Epithelial cell of esophagus (primary cell): Measurements from ENCODE around the gene VTI1B.
"Not testable (repeated sequence)": the region's sequence is repeated elsewhere in the genome, so short reads cannot be mapped to it uniquely, and the experiment has no call there.

Experiments used
- DNase-seq: peaks from one replicate; pipeline ENCODE4 v3.0.0; 2010; ENCODE audit warnings: low read depth
- H3K4me3 ChIP-seq: 2 replicates; pipeline ENCODE4 v1.5.1; 2011; ENCODE audit warnings: mild to moderate bottlenecking, low read length, control low read depth
- CTCF ChIP-seq: IDR thresholded peaks from 2 replicates; pipeline ENCODE4 v1.5.1; 2011; ENCODE audit warnings: low read depth, mild to moderate bottlenecking, low read length, control low read depth, inconsistent platforms; ENCODE audit not compliant: insufficient read depth; ENCODE audit errors: missing control alignments

The VTI1B gene

GRCh38 chr14:67710209-67710608 lies 35.8 kb upstream of the VTI1B start:
- H3K4me3 ChIP-seq: no peak overlapping the region
- DNase-seq: no peak
- TF ChIP-seq CTCF: no peak

- DNase-seq, H3K4me3 ChIP-seq: not testable (repeated sequence)
Observed at GRCh38 chr14:67709796-67710195, 35.4 kb upstream of the VTI1B start.

- H3K4me3 ChIP-seq, DNase-seq: not testable (repeated sequence)
Observed at GRCh38 chr14:67709346-67709745, 34.9 kb upstream of the VTI1B start.

GRCh38 chr14:67705211-67705610 lies 30.8 kb upstream of the VTI1B start:
- H3K4me3 ChIP-seq: no peak overlapping the region
- TF ChIP-seq CTCF: no peak
- peak; percentile 80 for DNase-seq

- TF ChIP-seq CTCF: peak; percentile 87
- DNase-seq: peak; percentile 74
- no peak overlapping the region for H3K4me3 ChIP-seq
Observed at GRCh38 chr14:67704484-67705089, 30.2 kb upstream of the VTI1B start.

- no peak for TF ChIP-seq CTCF
- no peak for DNase-seq
- no peak overlapping the region for H3K4me3 ChIP-seq
Observed at GRCh38 chr14:67703997-67704396, 29.6 kb upstream of the VTI1B start.

- H3K4me3 ChIP-seq, DNase-seq: not testable (repeated sequence)
Observed at GRCh38 chr14:67701492-67701891, 27.1 kb upstream of the VTI1B start, which contains the start of gene RDH12. Gene RDH12 (plus strand): TSS chr14:67701886. CDS start chr14:67722643, 20,757 bp downstream.

- TF ChIP-seq CTCF: no peak
- no peak overlapping the region for H3K4me3 ChIP-seq
- no peak for DNase-seq
Observed at GRCh38 chr14:67698179-67698578, 23.7 kb upstream of the VTI1B start.

- H3K4me3 ChIP-seq: no peak overlapping the region
- no peak for TF ChIP-seq CTCF
- no peak for DNase-seq
Observed at GRCh38 chr14:67697006-67697405, 22.6 kb upstream of the VTI1B start.
